AG10803 (cell line): Measurements from ENCODE around the gene IDH3B.

Experiments
- DNase-seq: peaks from one replicate; pipeline ENCODE4 v3.0.0; 2010; ENCODE audit warnings: low read depth
- H3K4me3 ChIP-seq: 2 replicates; pipeline ENCODE4 v1.5.1; 2011; ENCODE audit warnings: mild to moderate bottlenecking, low read length, control low read depth
- CTCF ChIP-seq: conservative IDR thresholded peaks from 2 replicates; pipeline ENCODE4 v1.5.1; 2011; ENCODE audit warnings: mild to moderate bottlenecking, low read length, control low read depth, inconsistent platforms

The IDH3B gene

GRCh38 chr20:2651772-2652723, 12.0 kb downstream of the IDH3B start, which contains the start of gene NOP56:
Gene NOP56 (plus strand): TSS chr20:2652632. CDS start chr20:2652661, 29 bp downstream.
- TF ChIP-seq CTCF: no peak
- DNase-seq: peak; percentile 88
- H3K4me3 ChIP-seq: peak within 1 kb of the TSS; percentile 98

- DNase-seq: no peak
- no peak for TF ChIP-seq CTCF
- no peak overlapping the region for H3K4me3 ChIP-seq
Measured at GRCh38 chr20:2643708-2644107, 20.3 kb downstream of the IDH3B start.

GRCh38 chr20:2640899-2641298, 23.1 kb downstream of the IDH3B start:
- H3K4me3 ChIP-seq: no peak overlapping the region
- TF ChIP-seq CTCF: no peak
- DNase-seq: no peak

GRCh38 chr20:2640260-2640659, 23.8 kb downstream of the IDH3B start:
- no peak for DNase-seq
- no peak for TF ChIP-seq CTCF
- no peak overlapping the region for H3K4me3 ChIP-seq

GRCh38 chr20:2637246-2637645, 26.8 kb downstream of the IDH3B start:
- H3K4me3 ChIP-seq: no peak overlapping the region
- no peak for TF ChIP-seq CTCF

GRCh38 chr20:2633381-2633780, 30.6 kb downstream of the IDH3B start:
- TF ChIP-seq CTCF: no peak
- no peak for DNase-seq
- H3K4me3 ChIP-seq: no peak overlapping the region

More at GRCh38 chr20:2637246-2637645, 26.8 kb downstream of the IDH3B start:
- DNase-seq: no peak

- TF ChIP-seq CTCF: no peak
- no peak overlapping the region for H3K4me3 ChIP-seq
- no peak for DNase-seq
Measured at GRCh38 chr20:2631228-2631627, 32.8 kb downstream of the IDH3B start.
